RPMI8226 (cell line): ENCODE data around the gene ZNF496.
"Not testable (repeated sequence)": the region's sequence is repeated elsewhere in the genome, so short reads cannot be mapped to it uniquely, and the experiment has no call there.

ENCODE experiments used
- DNase-seq: peaks from one replicate; pipeline ENCODE4 v3.0.0-alpha.2; 2015

Gene ZNF496

GRCh38 chr1:247358920-247359319, 27.3 kb upstream of the ZNF496 start:
- no peak for DNase-seq

GRCh38 chr1:247357781-247358211, 26.1 kb upstream of the ZNF496 start:
- no peak for DNase-seq

GRCh38 chr1:247357052-247357780, 25.5 kb upstream of the ZNF496 start:
- DNase-seq: no peak

- DNase-seq: not testable (repeated sequence)
Measured at GRCh38 chr1:247355160-247355559, 23.5 kb upstream of the ZNF496 start.

GRCh38 chr1:247352175-247352574, 20.5 kb upstream of the ZNF496 start:
- no peak for DNase-seq

- no peak for DNase-seq
Measured at GRCh38 chr1:247350587-247350986, 18.9 kb upstream of the ZNF496 start.

- no peak for DNase-seq
Measured at GRCh38 chr1:247347477-247348222, 16.0 kb upstream of the ZNF496 start.

GRCh38 chr1:247345881-247346280, 14.2 kb upstream of the ZNF496 start:
- no peak for DNase-seq

- DNase-seq: no peak
Measured at GRCh38 chr1:247343801-247344200, 12.1 kb upstream of the ZNF496 start.

- no peak for DNase-seq
Measured at GRCh38 chr1:247338723-247339275, 7.1 kb upstream of the ZNF496 start.

- DNase-seq: no peak
Measured at GRCh38 chr1:247337961-247338360, 6.3 kb upstream of the ZNF496 start.

- DNase-seq: no peak
Measured at GRCh38 chr1:247337250-247337746, 5.6 kb upstream of the ZNF496 start.

GRCh38 chr1:247336390-247336789, 4.7 kb upstream of the ZNF496 start:
- no peak for DNase-seq

- no peak for DNase-seq
Measured at GRCh38 chr1:247335882-247336281, 4.2 kb upstream of the ZNF496 start.

- DNase-seq: no peak
Measured at GRCh38 chr1:247334378-247335133, 2.9 kb upstream of the ZNF496 start.

GRCh38 chr1:247332623-247333361, 1.1 kb upstream of the ZNF496 start:
- DNase-seq: no peak

- DNase-seq: peak; percentile 75
Measured at GRCh38 chr1:247332215-247332622, 552 bp upstream of the ZNF496 start.

GRCh38 chr1:247331172-247331524, 519 bp downstream of the ZNF496 start:
- DNase-seq: peak; percentile 88

GRCh38 chr1:247330548-247331171, 1.0 kb downstream of the ZNF496 start:
- peak; percentile 5 for DNase-seq

- DNase-seq: no peak
Measured at GRCh38 chr1:247329097-247329617, 2.5 kb downstream of the ZNF496 start.

- no peak for DNase-seq
Measured at GRCh38 chr1:247328311-247328710, 3.4 kb downstream of the ZNF496 start.
